Smooth muscle cell (in vitro differentiated cells): ENCODE measurements around the gene RNF157. TPM values are rescaled to one million over a fixed set of nuclear protein-coding genes. Genes with fewer than 3 reads are reported as not detected.
"Not testable (repeated sequence)": the region's sequence is repeated elsewhere in the genome, so short reads cannot be mapped to it uniquely, and the experiment has no call there.

Experiments
- DNase-seq: peaks from one replicate; lab custom pipeline; 2025; ENCODE audit not compliant: unreplicated experiment; lab: John Stamatoyannopoulos, UW
- H2AFZ ChIP-seq: fragments of 200-600 bp; sonication (generic); 2 replicates; pipeline ENCODE4 v1.6.0; 2016; ENCODE audit warnings: antibody characterized with exemption, low read depth, mild to moderate bottlenecking
- H3F3A ChIP-seq: fragments of 200-600 bp; sonication (generic); 2 replicates; pipeline ENCODE4 v1.6.0; 2017; ENCODE audit warnings: antibody characterized with exemption, low read depth
- H3K27ac ChIP-seq: fragments of 200-600 bp; sonication (generic); 2 replicates; pipeline ENCODE4 v1.5.1; 2016; ENCODE audit warnings: low read depth, mild to moderate bottlenecking
- H3K27me3 ChIP-seq: fragments of 200-600 bp; sonication (generic); 2 replicates; pipeline ENCODE4 v1.6.1; 2016; ENCODE audit warnings: low read depth, mild to moderate bottlenecking
- H3K36me3 ChIP-seq: fragments of 200-600 bp; sonication (generic); 2 replicates; pipeline ENCODE4 v1.5.1; 2016; ENCODE audit warnings: low read depth
- H3K4me1 ChIP-seq: fragments of 200-600 bp; sonication (generic); 2 replicates; pipeline ENCODE4 v1.5.1; 2016; ENCODE audit warnings: low read depth
- H3K4me2 ChIP-seq: fragments of 200-600 bp; sonication (generic); 2 replicates; pipeline ENCODE4 v1.6.0; 2016; ENCODE audit warnings: mild to moderate bottlenecking
- H3K4me3 ChIP-seq: fragments of 200-600 bp; sonication (generic); 2 replicates; pipeline ENCODE4 v1.5.1; 2016; ENCODE audit warnings: mild to moderate bottlenecking
- H3K79me2 ChIP-seq: fragments of 200-600 bp; sonication (generic); 2 replicates; pipeline ENCODE4 v1.6.0; 2016; ENCODE audit warnings: low read depth, mild to moderate bottlenecking
- H3K9ac ChIP-seq: fragments of 200-600 bp; sonication (generic); 2 replicates; pipeline ENCODE4 v1.6.0; 2016; ENCODE audit warnings: low read depth
- H3K9me3 ChIP-seq: fragments of 200-600 bp; sonication (generic); replicated peaks from 2 replicates; pipeline ENCODE4 v1.5.1; 2016; ENCODE audit warnings: low read depth
- H4K20me1 ChIP-seq: fragments of 200-600 bp; sonication (generic); 2 replicates; pipeline ENCODE4 v1.6.0; 2016; ENCODE audit warnings: low read depth
- WGBS: methylation state at CpG from one replicate; pipeline ENCODE4 v1.1.7; 2016; ENCODE audit warnings: low lambda C conversion rate; 5-methylcytosine and 5-hydroxymethylcytosine counted together
- polyA plus RNA-seq: library from polyadenylated mRNA; unstranded; fragments of >200 nt; fragmentation: Nextera tagmentation; extraction: Ambion mirVana; gene quantifications from 2 replicates; pipeline ENCODE4 v1.2.1, GENCODE V29; 2016
- total RNA-seq: library from RNA; depleted of rRNA; stranded (reverse); fragments of >200 nt; gene quantifications from 2 replicates; pipeline ENCODE4 v1.2.3, GENCODE V29; 2014
- TF ChIP-seq, protein P1 (sequence below): fragments of 200-600 bp; sonication (generic); IDR thresholded peaks from 2 replicates; pipeline ENCODE4 v1.5.1; 2017; ENCODE audit warnings: borderline replicate concordance, mild to moderate bottlenecking, antibody characterized with exemption; ENCODE audit not compliant: insufficient read depth, poor library complexity, severe bottlenecking

RNF157 gene
- total and polyA plus RNA-seq, 2 experiments from 2014 or later: 0.09 to 0.63 TPM

DNA sequence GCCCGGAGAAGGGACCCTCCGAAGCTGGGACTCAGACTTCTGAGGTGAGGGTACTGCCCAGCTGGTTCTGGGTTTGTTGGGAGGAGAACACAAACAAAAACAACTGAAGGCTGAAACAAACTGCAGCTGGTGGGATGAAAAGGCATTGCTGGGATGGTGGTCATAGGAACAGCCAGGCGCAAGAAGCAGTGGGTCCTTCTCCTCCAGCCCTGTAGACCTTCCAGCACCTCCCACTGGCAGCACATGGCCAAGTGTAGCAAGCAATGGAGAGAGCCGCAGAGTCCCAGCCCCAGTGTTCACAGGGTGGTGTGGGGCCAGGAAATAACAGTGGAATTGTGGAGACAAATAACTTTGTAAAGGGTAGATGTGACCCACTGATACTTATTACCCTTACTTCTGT, 50.6 kb downstream of the RNF157 start:
- Histone ChIP-seq H3K4me1 (no peaks in the 10 kb centered on the region), H3F3A (no peaks in the 10 kb centered on the region), H3K4me2 (no peak overlapping the region), H3K36me3 (no peaks in the 10 kb centered on the region), H3K4me3 (no peak overlapping the region), H3K27ac (no peak overlapping the region), H3K79me2 (no peaks in the 10 kb centered on the region), H2AFZ (no peak overlapping the region), H4K20me1 (no peaks in the 10 kb centered on the region), H3K9ac (no peak overlapping the region), H3K9me3 (no peaks in the 10 kb centered on the region), H3K27me3 (no peaks in the 10 kb centered on the region)
- TF ChIP-seq, protein P1, sequence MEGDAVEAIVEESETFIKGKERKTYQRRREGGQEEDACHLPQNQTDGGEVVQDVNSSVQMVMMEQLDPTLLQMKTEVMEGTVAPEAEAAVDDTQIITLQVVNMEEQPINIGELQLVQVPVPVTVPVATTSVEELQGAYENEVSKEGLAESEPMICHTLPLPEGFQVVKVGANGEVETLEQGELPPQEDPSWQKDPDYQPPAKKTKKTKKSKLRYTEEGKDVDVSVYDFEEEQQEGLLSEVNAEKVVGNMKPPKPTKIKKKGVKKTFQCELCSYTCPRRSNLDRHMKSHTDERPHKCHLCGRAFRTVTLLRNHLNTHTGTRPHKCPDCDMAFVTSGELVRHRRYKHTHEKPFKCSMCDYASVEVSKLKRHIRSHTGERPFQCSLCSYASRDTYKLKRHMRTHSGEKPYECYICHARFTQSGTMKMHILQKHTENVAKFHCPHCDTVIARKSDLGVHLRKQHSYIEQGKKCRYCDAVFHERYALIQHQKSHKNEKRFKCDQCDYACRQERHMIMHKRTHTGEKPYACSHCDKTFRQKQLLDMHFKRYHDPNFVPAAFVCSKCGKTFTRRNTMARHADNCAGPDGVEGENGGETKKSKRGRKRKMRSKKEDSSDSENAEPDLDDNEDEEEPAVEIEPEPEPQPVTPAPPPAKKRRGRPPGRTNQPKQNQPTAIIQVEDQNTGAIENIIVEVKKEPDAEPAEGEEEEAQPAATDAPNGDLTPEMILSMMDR: no peak
- 90% methylated on average over 4 of the region's 4 CpGs for WGBS
- no peak for DNase-seq

DNA sequence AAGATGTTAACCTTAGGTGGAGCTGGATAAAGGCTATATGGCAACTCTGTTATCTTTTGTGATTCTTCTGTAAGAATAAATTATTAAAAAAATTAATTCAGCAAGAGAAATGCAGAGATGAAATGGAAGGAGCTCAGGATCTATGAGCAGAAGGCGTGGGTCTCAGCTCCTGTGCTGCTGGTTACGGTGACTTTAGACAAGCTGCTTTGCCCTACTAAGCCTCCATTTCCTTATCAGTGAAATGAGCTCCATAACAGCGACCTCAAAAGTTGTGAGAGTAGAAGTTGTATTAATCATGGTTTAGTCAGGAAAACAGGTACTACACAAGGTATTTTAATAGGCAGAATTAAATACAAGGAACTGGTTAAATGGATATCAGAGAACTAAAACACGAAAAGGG, 51.0 kb downstream of the RNF157 start:
- Histone ChIP-seq H3K9ac (no peak overlapping the region), H3K9me3 (no peaks in the 10 kb centered on the region), H3K4me3 (no peak overlapping the region), H3K4me1 (no peaks in the 10 kb centered on the region), H3K4me2 (no peak overlapping the region), H3K27ac (no peak overlapping the region), H4K20me1 (no peaks in the 10 kb centered on the region), H3K36me3 (no peaks in the 10 kb centered on the region), H3K27me3 (no peaks in the 10 kb centered on the region), H3F3A (no peaks in the 10 kb centered on the region), H2AFZ (no peak overlapping the region), H3K79me2 (no peaks in the 10 kb centered on the region)
- WGBS: 68% methylated on average over 4 of the region's 4 CpGs
- no peak for DNase-seq
- TF ChIP-seq, protein P1: no peak

DNA sequence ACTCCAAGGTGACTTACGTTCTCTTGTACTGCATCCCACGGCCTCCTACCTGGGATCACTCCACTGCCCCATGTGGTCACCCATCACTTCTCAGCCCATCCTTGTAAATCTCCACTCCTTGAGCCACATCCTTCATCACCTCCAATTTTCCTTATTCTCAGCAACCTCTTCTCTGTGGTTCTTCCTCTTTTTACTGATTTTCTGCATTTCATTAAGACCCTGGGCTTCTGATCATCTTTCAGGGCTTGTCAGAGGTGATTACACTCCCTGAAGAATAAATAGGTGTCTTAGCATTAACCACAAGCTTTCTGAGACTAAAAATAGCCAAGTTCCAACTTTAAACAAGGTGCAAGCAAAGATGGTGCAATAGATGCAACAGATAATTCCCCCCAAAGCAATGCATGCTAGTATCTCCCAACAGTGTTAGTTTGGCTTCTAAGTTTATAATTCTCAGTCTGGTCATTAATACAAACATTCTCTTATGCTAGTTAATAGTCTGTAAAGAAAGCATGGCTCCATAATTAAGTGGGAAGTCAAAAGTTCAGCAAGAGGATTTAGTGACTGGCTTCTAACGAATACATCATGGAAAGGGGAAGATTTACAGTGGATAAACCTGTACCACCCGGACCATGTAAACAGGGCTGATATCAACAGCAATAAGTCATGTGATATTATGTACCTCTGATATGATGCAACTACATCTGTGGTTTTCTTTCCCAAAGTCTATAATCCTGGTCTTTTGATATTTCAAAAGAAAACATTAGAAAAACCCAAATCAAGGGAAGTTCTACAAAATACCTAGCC, 51.9 kb downstream of the RNF157 start:
- Histone ChIP-seq H3K27ac (no peak overlapping the region), H3K9ac (no peak overlapping the region), H3K4me2 (no peak overlapping the region), H3K4me1 (no peaks in the 10 kb centered on the region), H4K20me1 (no peaks in the 10 kb centered on the region), H3K4me3 (no peak overlapping the region), H3K79me2 (no peaks in the 10 kb centered on the region), H3K36me3 (no peaks in the 10 kb centered on the region), H3K9me3 (no peaks in the 10 kb centered on the region), H3K27me3 (no peaks in the 10 kb centered on the region), H2AFZ (no peak overlapping the region), H3F3A (no peaks in the 10 kb centered on the region)
- TF ChIP-seq, protein P1: no peak
- no peak for DNase-seq
- WGBS: 81% methylated on average over 4 of the region's 4 CpGs

DNA sequence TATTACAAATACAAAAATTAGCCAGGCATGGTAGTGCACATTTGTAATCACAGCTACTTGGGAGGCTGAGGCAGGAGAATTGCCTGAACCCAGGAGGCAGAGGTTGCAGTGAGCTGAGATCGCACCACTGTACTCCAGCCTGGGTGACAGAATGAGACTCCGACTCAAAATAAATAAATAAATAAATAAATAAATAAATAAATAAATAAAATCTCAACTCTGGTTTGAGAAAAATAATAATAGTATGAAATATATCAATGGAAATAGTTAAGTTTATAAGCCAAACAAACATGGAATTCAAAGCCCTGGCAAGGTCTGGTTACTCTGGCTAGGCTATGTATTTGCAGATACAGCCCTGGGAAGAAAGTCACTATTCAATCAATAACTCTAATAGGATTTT, 53.5 kb downstream of the RNF157 start:
- H3K4me2 ChIP-seq, H4K20me1 ChIP-seq, H3F3A ChIP-seq, H3K27ac ChIP-seq, H3K36me3 ChIP-seq, H3K4me1 ChIP-seq, H3K79me2 ChIP-seq, H2AFZ ChIP-seq, DNase-seq, H3K9me3 ChIP-seq, H3K4me3 ChIP-seq, H3K9ac ChIP-seq, H3K27me3 ChIP-seq: not testable (repeated sequence)
- WGBS: 94% methylated on average over 2 of the region's 2 CpGs
